Activated CD4-positive, alpha-beta T cell treated with anti-CD3 and anti-CD28 coated beads for 36 hours (primary cell): Measurements from ENCODE around the gene NBEAL2. TPM values are rescaled to one million over a fixed set of nuclear protein-coding genes. Genes with fewer than 3 reads are reported as not detected.
A peak's percentile ranks its signal among the peaks of the same experiment; 100 is the strongest.

Experiments
- ATAC-seq: fragments of 200-7000 bp; cut with Tn5 transposase; one replicate; pipeline ENCODE4 v1.10.0; 2021; ENCODE audit warnings: mild to moderate bottlenecking, moderate library complexity
- CTCF ChIA-PET: fragments of 350-600 bp; sonication (Branson Sonifier 250); formaldehyde crosslinking; loops from one replicate; lab custom pipeline; 2021; ENCODE audit warnings: antibody characterized with exemption; lab: Charles Lee
- POLR2A ChIA-PET: fragments of 350-600 bp; sonication (Branson Sonifier 250); formaldehyde crosslinking; loops from one replicate; lab custom pipeline; 2021; ENCODE audit warnings: antibody characterized with exemption, inconsistent platforms; lab: Charles Lee
- DNase-seq: peaks from one replicate; pipeline ENCODE4 v3.0.0-alpha.2; 2020
- H3K27ac Mint-ChIP-seq: one replicate; pipeline ENCODE4 v1.8.0; 2021; ENCODE audit warnings: mixed read lengths
- H3K27me3 Mint-ChIP-seq: one replicate; pipeline ENCODE4 v1.8.0; 2021; ENCODE audit warnings: mixed read lengths
- H3K36me3 Mint-ChIP-seq: one replicate; pipeline ENCODE4 v1.8.0; 2021; ENCODE audit warnings: low read depth, mixed read lengths
- H3K4me1 Mint-ChIP-seq: one replicate; pipeline ENCODE4 v1.8.0; 2021; ENCODE audit warnings: mixed read lengths
- H3K4me3 Mint-ChIP-seq: one replicate; pipeline ENCODE4 v1.8.0; 2021; ENCODE audit warnings: mild to moderate bottlenecking, moderate library complexity, mixed read lengths
- H3K9me3 Mint-ChIP-seq: one replicate; pipeline ENCODE4 v1.8.0; 2021; ENCODE audit warnings: low read depth, mixed read lengths
- intact Hi-C, 2 experiments: fragments of 100-400 bp; cut with DNase I in 1 of 2; cut with micrococcal nuclease in 1 of 2; formaldehyde crosslinking; loops; one replicate each; pipeline versions ENCODE4 v1.14.2 to v1.15.1; 2022 to 2024; cut with DNase I, micrococcal nuclease
- total RNA-seq, 2 experiments: library from RNA; stranded (reverse); gene quantifications; one replicate each; pipeline ENCODE4 v1.2.3, GENCODE V29; 2021

Gene NBEAL2
- total RNA-seq, 2 experiments from 2014 or later: 83.4 to 84.9 TPM

- Mint-ChIP-seq H3K4me3 (no peak overlapping the region), H3K4me1 (peaks cover 5% of the 10 kb centered on the region), H3K27me3 (no peaks in the 10 kb centered on the region), H3K9me3 (no peaks in the 10 kb centered on the region), H3K36me3 (peaks cover 31% of the 10 kb centered on the region), H3K27ac (no peak overlapping the region)
- no peak for ATAC-seq
- CTCF ChIA-PET: no interaction called here
- DNase-seq: peak; percentile 24
- intact Hi-C loops: no loop called here
- POLR2A ChIA-PET: no interaction called here
Measured at GRCh38 chr3:47002171-47003055, 22.9 kb downstream of the NBEAL2 start.

- POLR2A ChIA-PET: no interaction called here
- Mint-ChIP-seq H3K36me3 (peaks cover 31% of the 10 kb centered on the region), H3K4me3 (no peak overlapping the region)
Measured at GRCh38 chr3:47003056-47003410, 23.6 kb downstream of the NBEAL2 start.

GRCh38 chr3:47003461-47004368 is 24.2 kb downstream of the NBEAL2 start:
- no peak for ATAC-seq
- no peak for DNase-seq
- Mint-ChIP-seq H3K9me3 (no peaks in the 10 kb centered on the region), H3K4me3 (no peak overlapping the region), H3K36me3 (peaks cover 35% of the 10 kb centered on the region), H3K4me1 (peaks cover 4% of the 10 kb centered on the region), H3K27me3 (no peaks in the 10 kb centered on the region), H3K27ac (no peak overlapping the region)
- POLR2A ChIA-PET: no interaction called here
- CTCF ChIA-PET: no interaction called here
- intact Hi-C loops: no loop called here

More at GRCh38 chr3:47003056-47003410, 23.6 kb downstream of the NBEAL2 start:
- intact Hi-C loops: no loop called here
- Mint-ChIP-seq H3K27me3 (no peaks in the 10 kb centered on the region), H3K27ac (no peak overlapping the region), H3K9me3 (no peaks in the 10 kb centered on the region), H3K4me1 (peaks cover 5% of the 10 kb centered on the region)
- CTCF ChIA-PET: no interaction called here
- no peak for ATAC-seq
- no peak for DNase-seq

GRCh38 chr3:47004369-47005211 is 25.1 kb downstream of the NBEAL2 start:
- peaks cover 35% of the 10 kb centered on the region for H3K36me3 Mint-ChIP-seq

GRCh38 chr3:47005212-47006144 is 26.0 kb downstream of the NBEAL2 start:
- Mint-ChIP-seq H3K27me3 (no peaks in the 10 kb centered on the region), H3K4me1 (peaks cover 4% of the 10 kb centered on the region), H3K4me3 (no peak overlapping the region), H3K27ac (no peak overlapping the region), H3K9me3 (no peaks in the 10 kb centered on the region), H3K36me3 (peaks cover 33% of the 10 kb centered on the region)
- ATAC-seq: no peak
- ChIA-PET POLR2A (interaction anchor here (1.1 kb wide), 1 partner anchor 26 kb away, joined by 4 read pairs; the partner anchor contains the start of gene NBEAL2), CTCF (interaction anchor here (1.5 kb wide), 1 partner anchor 39 kb away, joined by 3 read pairs; no protein-coding TSS in a partner anchor)
- DNase-seq: peak; percentile 4
- intact Hi-C loops: no loop called here

More at GRCh38 chr3:47004369-47005211, 25.1 kb downstream of the NBEAL2 start:
- Mint-ChIP-seq H3K9me3 (no peaks in the 10 kb centered on the region), H3K27ac (no peak overlapping the region), H3K4me1 (peaks cover 4% of the 10 kb centered on the region), H3K4me3 (no peak overlapping the region), H3K27me3 (no peaks in the 10 kb centered on the region)
- ATAC-seq (no peak), DNase-seq (no peak)
- ChIA-PET CTCF (no interaction called here), POLR2A (no interaction called here)
- intact Hi-C loops: no loop called here

GRCh38 chr3:47006145-47006651 is 26.7 kb downstream of the NBEAL2 start:
- Mint-ChIP-seq H3K27ac (no peak overlapping the region), H3K4me3 (no peak overlapping the region), H3K9me3 (no peaks in the 10 kb centered on the region), H3K4me1 (peaks cover 4% of the 10 kb centered on the region), H3K27me3 (no peaks in the 10 kb centered on the region), H3K36me3 (peaks cover 34% of the 10 kb centered on the region)
- POLR2A ChIA-PET: interaction anchor here (1.1 kb wide), 1 partner anchor 27 kb away, joined by 4 read pairs; the partner anchor contains the start of gene NBEAL2
- DNase-seq: no peak
- intact Hi-C loops: no loop called here
- no peak for ATAC-seq
- CTCF ChIA-PET: interaction anchor here (0.7 to 1.5 kb wide), 2 partner anchors 9 to 38 kb away, joined by 3 read pairs; no protein-coding TSS in a partner anchor

- intact Hi-C loops: no loop called here
- DNase-seq: no peak
- ATAC-seq: no peak
- Mint-ChIP-seq H3K27me3 (no peaks in the 10 kb centered on the region), H3K4me1 (peaks cover 4% of the 10 kb centered on the region), H3K4me3 (no peak overlapping the region), H3K27ac (no peak overlapping the region), H3K36me3 (peaks cover 34% of the 10 kb centered on the region), H3K9me3 (no peaks in the 10 kb centered on the region)
- POLR2A ChIA-PET: no interaction called here
- CTCF ChIA-PET: interaction anchor here (0.7 to 1.5 kb wide), 2 partner anchors 9 to 38 kb away, joined by 3 read pairs; no protein-coding TSS in a partner anchor
Measured at GRCh38 chr3:47007001-47007400, 27.5 kb downstream of the NBEAL2 start.

GRCh38 chr3:47007482-47008233 is 28.2 kb downstream of the NBEAL2 start:
- POLR2A ChIA-PET: no interaction called here
- H3K27ac Mint-ChIP-seq: no peak overlapping the region
- intact Hi-C loops: loop anchor here in 1 of 2 experiments (2.0 kb wide), 1 partner anchor 49 kb away; no protein-coding TSS in a partner anchor

GRCh38 chr3:47008234-47008796 is 28.8 kb downstream of the NBEAL2 start:
- Mint-ChIP-seq H3K27me3 (no peaks in the 10 kb centered on the region), H3K27ac (peak overlapping the region; percentile 19), H3K36me3 (peaks cover 32% of the 10 kb centered on the region), H3K4me3 (no peak overlapping the region), H3K4me1 (peaks cover 4% of the 10 kb centered on the region), H3K9me3 (no peaks in the 10 kb centered on the region)
- intact Hi-C loops: loop anchor here in 1 of 2 experiments (2.0 kb wide), 1 partner anchor 50 kb away; no protein-coding TSS in a partner anchor
- POLR2A ChIA-PET: no interaction called here
- no peak for DNase-seq
- no peak for ATAC-seq
- CTCF ChIA-PET: interaction anchor here (1.6 kb wide), 1 partner anchor 62 kb away, joined by 5 read pairs; no protein-coding TSS in a partner anchor

More at GRCh38 chr3:47007482-47008233, 28.2 kb downstream of the NBEAL2 start:
- DNase-seq (peak; percentile 5), ATAC-seq (no peak)
- H3K36me3 Mint-ChIP-seq: peaks cover 32% of the 10 kb centered on the region
- CTCF ChIA-PET: interaction anchor here (0.6 to 1.6 kb wide), 2 partner anchors 61 to 793 kb away, joined by 3 to 5 read pairs; no protein-coding TSS in a partner anchor
- H3K27me3 Mint-ChIP-seq: no peaks in the 10 kb centered on the region
- no peak overlapping the region for H3K4me3 Mint-ChIP-seq
- H3K9me3 Mint-ChIP-seq: no peaks in the 10 kb centered on the region
- peaks cover 4% of the 10 kb centered on the region for H3K4me1 Mint-ChIP-seq
